ENCODE data around the gene TECTB.

The TECTB gene

GRCh38 chr10:112282086-112282485, 1.1 kb upstream of the TECTB start:
- no peaks in the 10 kb centered on the region for H3F3A ChIP-seq (ENCODE audit: insufficient read depth)
- H3K9ac ChIP-seq (ENCODE audit: low read length): no peak overlapping the region
- H3K9me2 ChIP-seq (replicated peaks; ENCODE audit: insufficient read depth, low read length): no peaks in the 10 kb centered on the region
- TF ChIP-seq, protein P1, sequence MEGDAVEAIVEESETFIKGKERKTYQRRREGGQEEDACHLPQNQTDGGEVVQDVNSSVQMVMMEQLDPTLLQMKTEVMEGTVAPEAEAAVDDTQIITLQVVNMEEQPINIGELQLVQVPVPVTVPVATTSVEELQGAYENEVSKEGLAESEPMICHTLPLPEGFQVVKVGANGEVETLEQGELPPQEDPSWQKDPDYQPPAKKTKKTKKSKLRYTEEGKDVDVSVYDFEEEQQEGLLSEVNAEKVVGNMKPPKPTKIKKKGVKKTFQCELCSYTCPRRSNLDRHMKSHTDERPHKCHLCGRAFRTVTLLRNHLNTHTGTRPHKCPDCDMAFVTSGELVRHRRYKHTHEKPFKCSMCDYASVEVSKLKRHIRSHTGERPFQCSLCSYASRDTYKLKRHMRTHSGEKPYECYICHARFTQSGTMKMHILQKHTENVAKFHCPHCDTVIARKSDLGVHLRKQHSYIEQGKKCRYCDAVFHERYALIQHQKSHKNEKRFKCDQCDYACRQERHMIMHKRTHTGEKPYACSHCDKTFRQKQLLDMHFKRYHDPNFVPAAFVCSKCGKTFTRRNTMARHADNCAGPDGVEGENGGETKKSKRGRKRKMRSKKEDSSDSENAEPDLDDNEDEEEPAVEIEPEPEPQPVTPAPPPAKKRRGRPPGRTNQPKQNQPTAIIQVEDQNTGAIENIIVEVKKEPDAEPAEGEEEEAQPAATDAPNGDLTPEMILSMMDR (IDR thresholded peaks at IDR 0.05; ENCODE audit: insufficient read depth, low read length, poor library complexity, severe bottlenecking): no peak
- no peak for TF ChIP-seq EZH2phosphoT487 (conservative IDR thresholded peaks at IDR 0.05; ENCODE audit: low read length)
- H3K9me3 ChIP-seq (ENCODE audit: insufficient read depth, low read length): no peaks in the 10 kb centered on the region
- H3K27me3 ChIP-seq (ENCODE audit: low read length): no peaks in the 10 kb centered on the region
- H3K27ac ChIP-seq (ENCODE audit: low read depth, low read length): no peak overlapping the region
- no peak overlapping the region for H3K4me3 ChIP-seq (ENCODE audit: insufficient read depth, low read length, poor library complexity, severe bottlenecking)
- H4K20me1 ChIP-seq (ENCODE audit: low read depth, low read length): no peaks in the 10 kb centered on the region
- H3K4me2 ChIP-seq (ENCODE audit: low read depth, low read length, poor library complexity, severe bottlenecking): no peak overlapping the region
- no peaks in the 10 kb centered on the region for H3K79me2 ChIP-seq (ENCODE audit: insufficient read depth, low read length)
- H3K36me3 ChIP-seq (ENCODE audit: low read length): no peaks in the 10 kb centered on the region
- no peak overlapping the region for H2AFZ ChIP-seq (ENCODE audit: low read depth, low read length, severe bottlenecking)

DNA sequence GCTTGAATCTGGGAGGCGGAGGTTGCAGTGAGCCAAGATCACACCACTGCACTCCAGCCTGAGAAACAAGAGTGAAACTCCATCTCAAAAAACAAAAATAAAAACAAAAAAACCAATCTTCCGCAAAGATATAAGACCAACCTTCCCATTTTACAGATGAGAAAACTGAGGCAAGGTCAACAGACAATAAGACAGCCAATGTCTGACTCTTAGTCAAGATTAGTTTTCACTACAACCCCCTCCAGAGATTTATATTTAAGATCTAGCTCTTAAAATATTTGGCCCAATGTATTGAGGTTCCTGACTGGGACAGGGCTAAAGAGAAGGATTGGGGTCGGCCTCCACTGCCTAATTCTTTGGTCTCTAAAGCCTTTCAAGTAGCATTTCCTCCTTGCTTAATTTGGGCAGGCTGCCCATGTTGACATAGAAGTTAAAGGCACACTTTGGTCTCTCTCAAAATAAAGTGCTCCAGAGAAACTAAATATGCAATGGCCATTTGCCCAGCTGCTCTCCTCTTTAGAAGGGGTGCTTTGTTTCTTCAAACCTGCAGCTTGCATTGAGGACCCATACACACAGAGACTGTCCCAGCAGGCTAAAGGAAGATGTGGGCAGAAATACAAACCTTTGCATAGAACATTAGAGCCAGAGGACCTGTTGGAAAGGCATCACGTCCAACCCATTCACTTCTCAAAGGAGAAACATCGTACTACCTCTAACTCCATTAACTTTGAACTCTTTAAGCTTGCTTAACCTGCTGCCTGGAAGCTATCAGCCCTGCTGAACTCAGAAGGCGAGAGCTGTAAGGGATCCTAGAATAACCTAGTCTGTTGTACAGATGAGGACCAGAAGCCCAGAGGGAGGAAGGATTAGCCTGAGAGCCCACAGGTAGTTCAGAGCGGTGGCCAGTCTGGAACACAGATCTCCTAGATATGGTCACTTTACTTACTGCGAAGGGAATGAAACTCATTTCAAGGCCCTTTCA, 3.9 kb downstream of the TECTB start:
- H4K20me1 ChIP-seq (ENCODE audit: low read depth, low read length): no peaks in the 10 kb centered on the region
- no peak overlapping the region for H3K4me3 ChIP-seq (ENCODE audit: insufficient read depth, low read length, poor library complexity, severe bottlenecking)
- H3K9me2 ChIP-seq (replicated peaks; ENCODE audit: insufficient read depth, low read length): no peaks in the 10 kb centered on the region
- no peaks in the 10 kb centered on the region for H3K27me3 ChIP-seq (ENCODE audit: low read length)
- TF ChIP-seq, protein P1 (IDR thresholded peaks at IDR 0.05; ENCODE audit: insufficient read depth, low read length, poor library complexity, severe bottlenecking): no peak
- no peak for TF ChIP-seq EZH2phosphoT487 (conservative IDR thresholded peaks at IDR 0.05; ENCODE audit: low read length)
- no peaks in the 10 kb centered on the region for H3K36me3 ChIP-seq (ENCODE audit: low read length)
- no peak overlapping the region for H3K27ac ChIP-seq (ENCODE audit: low read depth, low read length)
- H3K9ac ChIP-seq (ENCODE audit: low read length): no peak overlapping the region
- no peaks in the 10 kb centered on the region for H3K79me2 ChIP-seq (ENCODE audit: insufficient read depth, low read length)
- no peaks in the 10 kb centered on the region for H3K9me3 ChIP-seq (ENCODE audit: insufficient read depth, low read length)
- H2AFZ ChIP-seq (ENCODE audit: low read depth, low read length, severe bottlenecking): no peak overlapping the region
- H3K4me2 ChIP-seq (ENCODE audit: low read depth, low read length, poor library complexity, severe bottlenecking): no peak overlapping the region
- H3F3A ChIP-seq (ENCODE audit: insufficient read depth): no peaks in the 10 kb centered on the region

DNA sequence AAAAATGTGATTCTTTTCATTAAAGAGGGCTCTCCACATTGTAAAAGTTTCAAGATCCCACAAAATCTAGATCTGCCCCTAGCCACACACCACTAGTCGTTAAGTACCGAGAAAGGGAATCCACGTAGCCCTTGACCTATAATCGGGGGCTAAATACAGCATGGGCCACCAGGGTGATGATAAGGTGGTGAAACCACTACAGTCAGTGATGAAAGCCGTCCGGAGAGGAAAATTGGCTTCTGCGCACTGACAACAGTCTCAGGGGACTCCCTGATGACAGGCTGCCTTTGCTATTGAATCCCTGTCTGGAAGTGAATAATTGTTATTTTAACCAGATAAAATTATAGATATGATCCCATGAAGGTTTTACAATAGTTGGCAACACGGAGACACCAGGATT, 4.6 kb downstream of the TECTB start:
- H3K9ac ChIP-seq (ENCODE audit: low read length): no peak overlapping the region
- H3K9me2 ChIP-seq (replicated peaks; ENCODE audit: insufficient read depth, low read length): no peaks in the 10 kb centered on the region
- no peak overlapping the region for H2AFZ ChIP-seq (ENCODE audit: low read depth, low read length, severe bottlenecking)
- H3F3A ChIP-seq (ENCODE audit: insufficient read depth): no peaks in the 10 kb centered on the region
- H3K4me2 ChIP-seq (ENCODE audit: low read depth, low read length, poor library complexity, severe bottlenecking): no peak overlapping the region
- H3K4me3 ChIP-seq (ENCODE audit: insufficient read depth, low read length, poor library complexity, severe bottlenecking): no peak overlapping the region
- TF ChIP-seq EZH2phosphoT487 (conservative IDR thresholded peaks at IDR 0.05; ENCODE audit: low read length): no peak
- TF ChIP-seq, protein P1 (IDR thresholded peaks at IDR 0.05; ENCODE audit: insufficient read depth, low read length, poor library complexity, severe bottlenecking): no peak
- no peaks in the 10 kb centered on the region for H3K36me3 ChIP-seq (ENCODE audit: low read length)
- H3K27me3 ChIP-seq (ENCODE audit: low read length): no peaks in the 10 kb centered on the region
- no peaks in the 10 kb centered on the region for H3K79me2 ChIP-seq (ENCODE audit: insufficient read depth, low read length)
- no peak overlapping the region for H3K27ac ChIP-seq (ENCODE audit: low read depth, low read length)
- no peaks in the 10 kb centered on the region for H3K9me3 ChIP-seq (ENCODE audit: insufficient read depth, low read length)
- no peaks in the 10 kb centered on the region for H4K20me1 ChIP-seq (ENCODE audit: low read depth, low read length)

All from SU-DHL-6 (cell line).